BLaER1 (cell line): ENCODE data around the gene LCN6.
"Not testable (repeated sequence)": the region's sequence is repeated elsewhere in the genome, so short reads cannot be mapped to it uniquely, and the experiment has no call there.

ENCODE experiments used
- H3K27ac ChIP-seq: shearing (Covaris generic); formaldehyde crosslinking; 2 replicates; pipeline ENCODE4 v1.8.1; 2022
- H3K27me3 ChIP-seq: shearing (Covaris generic); formaldehyde crosslinking; 2 replicates; pipeline ENCODE4 v1.8.1; 2022
- H3K36me3 ChIP-seq: shearing (Covaris generic); formaldehyde crosslinking; 2 replicates; pipeline ENCODE4 v1.8.1; 2022
- H3K4me1 ChIP-seq: shearing (Covaris generic); formaldehyde crosslinking; 2 replicates; pipeline ENCODE4 v1.8.1; 2022
- H3K4me2 ChIP-seq: shearing (Covaris generic); formaldehyde crosslinking; 2 replicates; pipeline ENCODE4 v1.8.1; 2022
- H3K4me3 ChIP-seq: shearing (Covaris generic); formaldehyde crosslinking; 2 replicates; pipeline ENCODE4 v1.8.1; 2022
- H3K9ac ChIP-seq: shearing (Covaris generic); formaldehyde crosslinking; 2 replicates; pipeline ENCODE4 v1.8.1; 2022
- H3K9me3 ChIP-seq: shearing (Covaris generic); formaldehyde crosslinking; 2 replicates; pipeline ENCODE4 v1.8.1; 2022
- H4K20me1 ChIP-seq: shearing (Covaris generic); formaldehyde crosslinking; 2 replicates; pipeline ENCODE4 v1.8.1; 2022
- Cebpa-rat ChIP-seq: shearing (Covaris generic); IDR thresholded peaks from 2 replicates; pipeline ENCODE4 v1.8.1; 2022

The LCN6 gene

GRCh38 chr9:136760424-136760823 is 12.1 kb upstream of the LCN6 start:
- Histone ChIP-seq H3K9me3 (peaks cover 10% of the 10 kb centered on the region), H3K9ac (peak overlapping the region; percentile 75), H3K4me1 (peaks cover 95% of the 10 kb centered on the region), H3K4me2 (peak overlapping the region; percentile 77), H3K27me3 (no peaks in the 10 kb centered on the region), H4K20me1 (no peaks in the 10 kb centered on the region), H3K27ac (peak overlapping the region; percentile 87), H3K36me3 (no peaks in the 10 kb centered on the region), H3K4me3 (peak overlapping the region; percentile 54)
- TF ChIP-seq Cebpa-rat, result no peak

- Histone ChIP-seq H4K20me1 (no peaks in the 10 kb centered on the region), H3K27me3 (no peaks in the 10 kb centered on the region), H3K9me3 (peaks cover 10% of the 10 kb centered on the region), H3K4me2 (peak overlapping the region; percentile 77), H3K36me3 (no peaks in the 10 kb centered on the region), H3K4me1 (peaks cover 95% of the 10 kb centered on the region), H3K27ac (peak overlapping the region; percentile 87), H3K4me3 (peak overlapping the region; percentile 54), H3K9ac (peak overlapping the region; percentile 75)
- TF ChIP-seq Cebpa-rat, result no peak
These were observed 11.4 kb upstream of the LCN6 start for GRCh38 chr9:136759436-136760325.

GRCh38 chr9:136759001-136759400 is 10.7 kb upstream of the LCN6 start:
- Histone ChIP-seq H3K9ac (peak overlapping the region; percentile 63; the same call in 1 of the 2 replicates), H3K4me3 (no peak overlapping the region; the same call in 1 of the 2 replicates), H3K27me3 (no peaks in the 10 kb centered on the region), H3K4me1 (peaks cover 95% of the 10 kb centered on the region), H4K20me1 (no peaks in the 10 kb centered on the region), H3K27ac (peak overlapping the region; percentile 87), H3K36me3 (no peaks in the 10 kb centered on the region), H3K9me3 (peaks cover 10% of the 10 kb centered on the region), H3K4me2 (peak overlapping the region; percentile 77)
- TF ChIP-seq Cebpa-rat, result no peak

GRCh38 chr9:136757751-136758140 is 9.4 kb upstream of the LCN6 start:
- H3K4me3 ChIP-seq, result peak overlapping the region; percentile 54
- H3K4me1 ChIP-seq, result peaks cover 96% of the 10 kb centered on the region
- H3K9ac ChIP-seq, result peak overlapping the region; percentile 68
- no peak for TF ChIP-seq Cebpa-rat
- no peaks in the 10 kb centered on the region for H3K36me3 ChIP-seq
- H3K27me3 ChIP-seq, result no peaks in the 10 kb centered on the region
- H3K27ac ChIP-seq, result peak overlapping the region; percentile 87
- H3K9me3 ChIP-seq, result peaks cover 17% of the 10 kb centered on the region
- H3K4me2 ChIP-seq, result peak overlapping the region; percentile 77
- H4K20me1 ChIP-seq, result no peaks in the 10 kb centered on the region

GRCh38 chr9:136757328-136757727 is 9.0 kb upstream of the LCN6 start:
- H4K20me1 ChIP-seq, result no peaks in the 10 kb centered on the region
- no peak for TF ChIP-seq Cebpa-rat
- H3K4me1 ChIP-seq, result peaks cover 92% of the 10 kb centered on the region
- peaks cover 20% of the 10 kb centered on the region for H3K9me3 ChIP-seq
- peak overlapping the region; percentile 68 for H3K9ac ChIP-seq
- no peaks in the 10 kb centered on the region for H3K36me3 ChIP-seq
- peak overlapping the region; percentile 54 for H3K4me3 ChIP-seq
- peak overlapping the region; percentile 87 for H3K27ac ChIP-seq
- no peaks in the 10 kb centered on the region for H3K27me3 ChIP-seq
- H3K4me2 ChIP-seq, result peak overlapping the region; percentile 77

GRCh38 chr9:136756836-136757235 is 8.5 kb upstream of the LCN6 start:
- Histone ChIP-seq H3K9me3 (peaks cover 25% of the 10 kb centered on the region), H3K4me3 (peak overlapping the region; percentile 54; the same call in 1 of the 2 replicates), H3K4me2 (peak overlapping the region; percentile 77), H3K27ac (peak overlapping the region; percentile 87), H3K9ac (peak overlapping the region; percentile 68), H3K36me3 (no peaks in the 10 kb centered on the region), H3K4me1 (peaks cover 87% of the 10 kb centered on the region), H4K20me1 (no peaks in the 10 kb centered on the region), H3K27me3 (no peaks in the 10 kb centered on the region)
- no peak for TF ChIP-seq Cebpa-rat

- Histone ChIP-seq H3K36me3 (no peaks in the 10 kb centered on the region), H3K27ac (no peak overlapping the region), H3K4me3 (no peak overlapping the region), H3K9ac (no peak overlapping the region), H3K27me3 (no peaks in the 10 kb centered on the region), H3K9me3 (peaks cover 32% of the 10 kb centered on the region), H4K20me1 (no peaks in the 10 kb centered on the region), H3K4me2 (peak overlapping the region; percentile 77; the same call in 1 of the 2 replicates), H3K4me1 (peaks cover 80% of the 10 kb centered on the region)
- no peak for TF ChIP-seq Cebpa-rat
These were observed 7.8 kb upstream of the LCN6 start for GRCh38 chr9:136756134-136756438.

- Histone ChIP-seq H3K9ac (peak overlapping the region; percentile 55; the same call in 1 of the 2 replicates), H3K27ac (peak overlapping the region; percentile 66; the same call in 1 of the 2 replicates), H3K9me3 (peaks cover 38% of the 10 kb centered on the region), H3K4me2 (peak overlapping the region; percentile 80), H3K4me1 (peaks cover 75% of the 10 kb centered on the region)
- H3K27me3 ChIP-seq, H4K20me1 ChIP-seq, H3K36me3 ChIP-seq, H3K4me3 ChIP-seq: not testable (repeated sequence)
These were observed 7.2 kb upstream of the LCN6 start for GRCh38 chr9:136755302-136756133.

GRCh38 chr9:136754626-136755301 is 6.4 kb upstream of the LCN6 start:
- Histone ChIP-seq H3K4me2 (peak overlapping the region; percentile 80), H3K27ac (peak overlapping the region; percentile 66), H3K27me3 (no peaks in the 10 kb centered on the region)

More at GRCh38 chr9:136754626-136755301, 6.4 kb upstream of the LCN6 start:
- Histone ChIP-seq H3K36me3 (no peaks in the 10 kb centered on the region), H4K20me1 (no peaks in the 10 kb centered on the region), H3K9ac (peak overlapping the region; percentile 55; the same call in 1 of the 2 replicates), H3K9me3 (peaks cover 40% of the 10 kb centered on the region), H3K4me1 (peaks cover 74% of the 10 kb centered on the region), H3K4me3 (no peak overlapping the region; the same call in 1 of the 2 replicates)
- no peak for TF ChIP-seq Cebpa-rat
